Nephron progenitor cell (in vitro differentiated cells): ENCODE results near the gene ATP1B3.

Experiments
- DNase-seq: peaks from one replicate; pipeline ENCODE4 v3.0.0; 2021
- H3K27ac Mint-ChIP-seq: 2 replicates; pipeline ENCODE4 v1.8.0; 2021; ENCODE audit warnings: mild to moderate bottlenecking, moderate library complexity, mixed read lengths
- H3K27me3 Mint-ChIP-seq: 2 replicates; pipeline ENCODE4 v1.8.0; 2021; ENCODE audit warnings: mild to moderate bottlenecking, low read depth, mixed read lengths; ENCODE audit not compliant: poor library complexity
- H3K36me3 Mint-ChIP-seq: 2 replicates; pipeline ENCODE4 v1.8.0; 2021; ENCODE audit warnings: low read depth, mixed read lengths
- H3K4me1 Mint-ChIP-seq: 2 replicates; pipeline ENCODE4 v1.8.0; 2021; ENCODE audit warnings: mixed read lengths
- H3K4me3 Mint-ChIP-seq: 2 replicates; pipeline ENCODE4 v1.8.0; 2021; ENCODE audit warnings: mild to moderate bottlenecking, moderate library complexity, mixed read lengths
- H3K9me3 Mint-ChIP-seq: 2 replicates; pipeline ENCODE4 v1.8.0; 2021; ENCODE audit warnings: mild to moderate bottlenecking, moderate library complexity, mixed read lengths
- CTCF ChIP-seq: fragments of 200-600 bp; sonication (generic); IDR thresholded peaks from 2 replicates; pipeline ENCODE4 v1.5.0; 2021; ENCODE audit warnings: antibody characterized with exemption

Gene ATP1B3

GRCh38 chr3:141945726-141946485 is 69.5 kb downstream of the ATP1B3 start:
- DNase-seq, result no peak
- Mint-ChIP-seq H3K4me1 (peaks cover 18% of the 10 kb centered on the region), H3K36me3 (peaks cover 39% of the 10 kb centered on the region), H3K27me3 (peaks cover 3% of the 10 kb centered on the region), H3K27ac (peak overlapping the region; percentile 51), H3K4me3 (no peak overlapping the region), H3K9me3 (no peaks in the 10 kb centered on the region)
- TF ChIP-seq CTCF, result no peak

GRCh38 chr3:141949399-141949798 is 73.0 kb downstream of the ATP1B3 start:
- no peak overlapping the region for H3K4me3 Mint-ChIP-seq
- no peak for TF ChIP-seq CTCF
- H3K9me3 Mint-ChIP-seq, result no peaks in the 10 kb centered on the region
- H3K27ac Mint-ChIP-seq, result peak overlapping the region; percentile 75
- peaks cover 57% of the 10 kb centered on the region for H3K36me3 Mint-ChIP-seq
- DNase-seq, result no peak
- peaks cover 3% of the 10 kb centered on the region for H3K27me3 Mint-ChIP-seq
- H3K4me1 Mint-ChIP-seq, result peaks cover 53% of the 10 kb centered on the region

- Mint-ChIP-seq H3K27me3 (peaks cover 3% of the 10 kb centered on the region), H3K9me3 (no peaks in the 10 kb centered on the region), H3K4me1 (peaks cover 58% of the 10 kb centered on the region), H3K4me3 (no peak overlapping the region), H3K27ac (peak overlapping the region; percentile 52), H3K36me3 (peaks cover 53% of the 10 kb centered on the region)
- TF ChIP-seq CTCF, result no peak
- no peak for DNase-seq
These were observed 73.5 kb downstream of the ATP1B3 start for GRCh38 chr3:141949972-141950371.

- Mint-ChIP-seq H3K4me1 (peaks cover 60% of the 10 kb centered on the region), H3K4me3 (no peak overlapping the region), H3K27ac (peak overlapping the region; percentile 61), H3K27me3 (peaks cover 3% of the 10 kb centered on the region), H3K9me3 (no peaks in the 10 kb centered on the region), H3K36me3 (peaks cover 59% of the 10 kb centered on the region)
- TF ChIP-seq CTCF, result no peak
- DNase-seq, result no peak
These were observed 74.4 kb downstream of the ATP1B3 start for GRCh38 chr3:141950572-141951493.

GRCh38 chr3:141952611-141953010 is 76.2 kb downstream of the ATP1B3 start:
- DNase-seq, result no peak
- H3K27me3 Mint-ChIP-seq, result peaks cover 3% of the 10 kb centered on the region
- peaks cover 58% of the 10 kb centered on the region for H3K4me1 Mint-ChIP-seq
- TF ChIP-seq CTCF, result no peak
- H3K9me3 Mint-ChIP-seq, result no peaks in the 10 kb centered on the region
- H3K4me3 Mint-ChIP-seq, result no peak overlapping the region
- peak overlapping the region; percentile 92 for H3K27ac Mint-ChIP-seq
- H3K36me3 Mint-ChIP-seq, result peaks cover 74% of the 10 kb centered on the region
